Activated CD8-positive, alpha-beta memory T cell treated with anti-CD3 and anti-CD28 coated beads, Interleukin-2, amount 50 U/mL, for 24 hours (primary cell): Measurements from ENCODE around the gene CDC45.

Experiments used
- DNase-seq: peaks from one replicate; pipeline ENCODE4 v3.0.0-alpha.2; 2020; ENCODE audit errors: extremely low read depth

CDC45 gene

DNA sequence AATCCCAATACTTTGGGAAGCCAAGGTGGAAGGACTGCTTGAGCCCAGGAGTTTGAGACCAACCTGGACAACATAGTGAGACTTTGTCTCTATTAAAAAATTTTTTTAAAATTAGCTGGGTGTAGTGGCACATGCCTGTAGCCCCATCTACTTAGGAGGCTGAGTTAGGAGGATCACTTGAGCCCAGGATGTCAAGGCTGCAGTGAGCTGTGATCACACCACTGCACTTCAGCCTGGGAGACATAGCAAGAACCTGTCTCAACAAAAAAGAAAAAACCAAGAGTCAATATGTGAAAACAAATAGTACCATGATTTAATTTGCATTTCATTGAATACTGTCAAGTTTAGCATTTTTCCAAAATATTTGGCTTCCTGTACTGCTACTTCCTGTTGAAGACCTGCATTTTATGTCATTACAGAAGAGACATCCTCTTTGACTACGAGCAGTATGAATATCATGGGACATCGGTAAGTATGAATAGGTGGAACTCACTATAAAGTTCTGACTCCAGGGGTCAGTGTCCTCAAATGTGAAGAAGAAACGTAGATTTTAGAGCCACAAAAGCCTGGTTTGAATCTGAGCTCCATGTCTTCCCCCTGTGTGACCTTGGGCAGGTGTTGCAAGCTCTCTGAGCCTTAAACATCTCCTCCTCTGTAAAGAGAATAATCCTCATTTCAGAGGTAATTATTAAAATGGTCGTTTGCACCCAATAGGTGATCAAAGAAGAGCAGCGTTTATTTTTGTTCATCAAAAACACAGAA is 16.0 kb downstream of the CDC45 start:
- no peak for DNase-seq

GRCh38 chr22:19496324-19496630 is 16.6 kb downstream of the CDC45 start:
- DNase-seq, result no peak

DNA sequence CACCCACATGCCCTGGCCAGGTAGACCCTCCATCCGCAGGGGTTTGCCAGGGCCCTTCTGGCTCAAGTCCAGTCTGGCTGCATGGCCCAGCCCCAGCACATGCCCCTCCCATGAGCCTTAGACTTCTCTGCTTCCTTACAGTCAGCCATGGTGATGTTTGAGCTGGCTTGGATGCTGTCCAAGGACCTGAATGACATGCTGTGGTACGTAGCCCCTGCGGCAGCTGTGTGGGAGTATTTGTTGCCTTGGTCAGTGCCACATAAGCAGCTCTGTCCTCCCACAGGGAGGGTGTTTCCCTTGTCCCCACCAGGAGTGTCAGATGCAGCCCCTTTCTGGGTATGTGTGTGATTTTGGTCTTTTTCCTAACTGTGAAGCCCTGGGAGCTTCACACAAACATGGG is 17.5 kb downstream of the CDC45 start:
- no peak for DNase-seq

DNA sequence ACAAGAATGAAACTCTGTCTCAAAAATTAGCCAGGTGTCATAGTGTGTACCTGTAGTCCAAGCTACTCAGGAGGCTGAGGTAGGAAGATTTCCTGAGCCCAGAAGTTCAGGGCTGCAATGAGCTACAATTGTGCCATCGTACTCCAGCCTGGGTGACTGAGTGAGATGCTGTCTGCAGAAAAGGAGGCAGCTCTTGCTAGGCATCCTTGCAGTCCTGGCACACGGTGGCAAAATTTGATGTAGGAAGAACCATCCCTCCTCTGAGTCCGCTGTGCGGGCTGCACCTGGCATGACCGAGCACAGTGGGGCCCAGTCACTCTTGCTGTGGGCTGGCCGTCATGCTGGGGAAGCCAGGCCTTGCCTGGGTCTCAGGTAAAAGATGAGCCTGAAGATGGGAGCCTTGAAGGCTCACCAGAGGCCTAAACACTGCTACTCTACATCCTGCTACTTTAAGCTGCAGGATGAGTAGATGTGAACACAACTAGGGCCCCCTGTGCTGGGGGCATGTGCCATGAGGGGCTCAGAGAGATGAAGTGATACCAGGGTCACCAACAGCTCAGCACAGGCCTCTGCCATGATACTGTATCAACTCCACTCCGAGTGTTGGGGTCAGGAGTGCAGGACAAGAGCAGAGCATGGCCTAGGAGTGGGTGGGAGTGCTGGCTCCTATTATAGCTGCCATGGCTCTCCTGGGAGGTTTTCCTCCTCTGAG is 18.6 kb downstream of the CDC45 start:
- no peak for DNase-seq

DNA sequence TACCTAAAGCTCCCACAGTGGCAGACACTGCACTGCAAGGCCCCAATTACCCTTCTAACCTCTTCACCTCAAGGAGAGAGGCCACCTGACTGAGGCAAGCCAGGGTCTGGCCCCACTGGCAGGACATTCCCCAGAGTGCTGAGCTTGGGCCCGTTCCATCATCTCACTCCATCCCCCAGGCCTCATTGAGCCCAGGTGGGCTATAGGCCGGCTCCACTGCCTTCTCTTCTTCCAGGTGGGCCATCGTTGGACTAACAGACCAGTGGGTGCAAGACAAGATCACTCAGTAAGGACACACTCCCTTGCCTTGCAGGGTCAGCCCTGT is 19.1 kb downstream of the CDC45 start:
- DNase-seq, result no peak

DNA sequence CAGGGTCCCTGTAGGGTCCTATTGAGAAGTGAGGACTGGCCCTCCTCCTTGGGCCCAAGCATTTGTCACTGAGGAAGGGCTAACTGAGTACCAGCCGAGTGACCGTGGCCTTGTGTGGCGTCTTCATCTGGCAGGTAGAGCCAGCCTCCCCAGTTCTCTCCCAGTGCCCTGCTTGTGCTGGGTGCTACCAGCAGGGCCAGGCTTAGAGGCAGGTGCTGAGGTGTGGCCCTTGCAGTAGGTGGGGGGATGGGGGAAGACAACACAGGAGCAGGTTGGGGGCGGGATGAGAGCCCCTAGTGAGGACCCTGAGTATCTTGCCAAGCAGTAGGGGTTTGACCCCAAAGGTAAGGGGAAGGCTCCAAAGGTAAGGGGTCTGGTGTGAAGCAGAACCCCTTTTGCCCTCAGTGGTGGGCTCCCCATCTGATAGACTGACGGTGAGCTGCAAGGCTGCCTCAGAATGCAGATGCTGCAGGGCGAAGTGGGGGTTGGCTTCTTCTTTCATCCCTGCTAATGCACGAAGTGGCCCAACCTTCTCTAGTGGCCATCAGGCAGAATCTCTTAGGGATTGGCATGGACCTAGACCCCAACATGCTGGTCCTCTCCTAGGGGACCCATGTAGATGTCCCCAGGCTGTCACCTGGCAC is 19.6 kb downstream of the CDC45 start:
- DNase-seq, result no peak

DNA sequence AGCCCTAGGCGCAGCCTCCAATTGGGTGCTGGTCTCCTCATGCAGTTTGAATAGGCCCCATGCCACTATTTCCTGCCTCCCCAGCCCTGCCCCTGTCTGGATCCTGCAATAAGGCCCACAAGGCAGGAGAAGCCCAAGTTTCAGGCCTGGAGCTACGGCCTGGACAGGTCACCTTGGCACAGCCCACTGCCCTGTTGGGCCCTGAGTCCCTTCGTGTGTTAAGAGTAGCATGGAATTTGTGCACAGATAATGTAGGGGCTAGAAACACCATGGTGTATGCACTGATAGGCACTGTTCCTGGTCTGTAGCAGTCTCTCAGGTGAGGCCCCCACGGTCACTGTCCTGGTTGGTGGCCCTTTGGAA is 20.1 kb downstream of the CDC45 start:
- DNase-seq, result no peak

DNA sequence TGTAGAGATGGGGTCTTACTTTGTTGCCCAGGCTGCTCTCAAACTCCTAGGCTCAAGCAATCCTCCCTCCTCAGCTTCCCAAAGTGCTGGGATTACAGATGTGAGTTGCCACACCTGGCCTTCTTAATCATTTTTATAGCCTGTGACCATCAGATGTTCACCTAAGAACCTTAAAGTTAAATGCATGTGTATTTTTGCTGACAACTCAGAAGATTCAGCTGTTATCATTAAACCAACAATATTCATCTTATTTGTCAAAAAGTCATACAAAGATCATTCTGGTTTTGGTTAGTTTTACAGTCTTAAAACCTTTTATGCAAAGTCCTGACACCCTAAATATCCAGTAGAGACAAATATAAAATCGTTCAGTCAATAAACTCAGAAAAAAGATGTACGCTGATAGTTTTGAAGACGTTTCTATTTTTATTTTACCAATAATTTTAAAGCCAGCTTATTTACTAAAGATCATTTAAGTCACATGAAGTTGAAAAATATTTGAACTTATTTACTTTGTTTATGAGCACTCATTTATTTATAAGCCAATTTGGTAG is 22.3 kb downstream of the CDC45 start:
- DNase-seq, result no peak

DNA sequence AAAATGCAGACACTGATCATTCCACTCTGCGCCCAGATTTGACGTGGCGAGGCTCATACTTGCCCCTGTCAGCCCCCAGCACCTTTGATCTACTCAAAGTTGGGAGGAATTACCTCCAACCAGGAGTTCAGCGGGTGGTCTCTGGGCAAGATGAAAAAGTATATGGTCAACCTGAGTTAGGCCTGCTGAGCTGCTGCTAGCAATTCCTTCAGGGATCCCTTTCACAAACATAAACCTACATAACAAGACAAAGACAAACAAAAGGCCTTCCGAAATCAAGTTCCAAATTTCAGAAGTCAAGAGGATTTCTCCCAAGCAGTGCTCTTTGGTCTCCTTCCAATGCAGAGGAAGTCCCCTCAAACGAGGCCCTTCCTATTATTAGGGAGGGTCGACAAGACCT is 23.6 kb downstream of the CDC45 start:
- DNase-seq, result no peak

GRCh38 chr22:19503869-19504268 is 24.1 kb downstream of the CDC45 start:
- DNase-seq, result no peak

GRCh38 chr22:19504900-19505734 is 25.4 kb downstream of the CDC45 start:
- no peak for DNase-seq

DNA sequence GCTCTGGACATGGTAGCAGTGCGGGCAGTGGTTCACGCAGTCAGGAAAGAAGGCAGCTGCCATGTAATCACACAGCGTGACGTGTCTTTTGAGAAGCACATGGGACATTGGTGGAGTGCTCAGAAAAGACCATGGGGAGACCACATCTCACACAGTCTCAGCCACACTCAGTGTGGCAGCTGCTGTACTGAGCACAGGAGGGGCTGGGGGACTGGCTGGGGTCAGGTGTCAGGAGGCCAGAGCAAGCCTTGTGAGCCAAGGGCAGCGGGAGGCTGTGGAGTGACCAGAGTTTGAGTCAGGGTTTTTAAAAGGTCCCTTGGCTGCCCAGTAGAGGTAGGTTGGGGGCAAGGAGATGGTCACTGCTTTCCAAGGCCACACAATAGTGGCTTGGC is 26.0 kb downstream of the CDC45 start:
- DNase-seq, result no peak

DNA sequence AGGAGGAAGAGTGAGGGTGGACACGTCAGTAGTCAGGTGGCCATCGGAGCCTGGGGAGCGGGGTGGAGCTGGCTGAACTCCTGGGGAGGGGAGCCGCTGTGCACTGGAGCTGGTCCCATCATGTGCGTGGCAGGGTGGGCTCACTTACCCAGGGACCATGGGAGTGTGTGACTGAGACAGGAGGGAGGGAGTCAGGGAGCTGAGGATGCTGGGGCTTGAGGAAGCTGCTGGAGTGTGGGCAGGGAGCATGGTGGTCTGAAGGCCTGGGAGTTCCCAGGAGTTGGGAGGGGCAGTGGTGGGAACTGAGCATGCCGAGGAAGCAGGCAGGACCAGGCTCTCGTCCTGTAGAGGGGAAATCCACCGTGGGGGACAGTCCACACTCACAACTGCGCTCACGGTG is 26.5 kb downstream of the CDC45 start:
- DNase-seq, result no peak

- no peak for DNase-seq
These were observed 27.8 kb downstream of the CDC45 start for GRCh38 chr22:19507534-19507861.

DNA sequence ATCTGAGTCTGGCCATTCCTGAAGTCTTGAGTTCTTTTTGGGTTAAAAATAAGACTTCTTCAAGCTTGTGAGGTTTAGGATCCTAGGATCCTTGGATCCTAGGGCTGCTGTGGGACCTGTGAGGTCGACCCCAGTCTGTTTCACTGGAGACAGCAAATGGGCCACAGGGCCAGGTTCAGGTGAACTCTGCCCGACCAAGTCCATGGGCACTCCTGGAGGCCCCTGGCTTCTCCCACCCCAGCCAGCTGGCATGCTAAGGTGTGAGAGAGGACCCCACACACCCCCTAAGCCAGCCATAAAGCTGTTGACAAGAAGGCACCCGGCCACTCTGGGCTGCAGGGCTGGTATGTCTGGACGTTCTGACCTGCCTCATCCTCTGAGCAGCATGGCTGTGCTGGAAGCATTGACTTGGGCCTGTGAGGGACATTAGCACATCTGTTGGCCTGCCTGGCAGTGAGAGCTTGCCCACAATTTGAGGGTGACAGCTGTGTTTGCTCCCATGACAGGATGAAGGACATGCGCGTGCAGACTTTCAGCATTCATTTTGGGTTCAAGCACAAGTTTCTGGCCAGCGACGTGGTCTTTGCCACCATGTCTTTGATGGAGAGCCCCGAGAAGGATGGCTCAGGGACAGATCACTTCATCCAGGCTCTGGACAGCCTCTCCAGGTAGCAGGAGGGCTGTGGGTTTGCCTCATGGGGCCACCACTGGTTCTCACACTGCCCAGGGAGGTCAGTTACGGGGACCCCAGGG is 28.5 kb downstream of the CDC45 start:
- no peak for DNase-seq

DNA sequence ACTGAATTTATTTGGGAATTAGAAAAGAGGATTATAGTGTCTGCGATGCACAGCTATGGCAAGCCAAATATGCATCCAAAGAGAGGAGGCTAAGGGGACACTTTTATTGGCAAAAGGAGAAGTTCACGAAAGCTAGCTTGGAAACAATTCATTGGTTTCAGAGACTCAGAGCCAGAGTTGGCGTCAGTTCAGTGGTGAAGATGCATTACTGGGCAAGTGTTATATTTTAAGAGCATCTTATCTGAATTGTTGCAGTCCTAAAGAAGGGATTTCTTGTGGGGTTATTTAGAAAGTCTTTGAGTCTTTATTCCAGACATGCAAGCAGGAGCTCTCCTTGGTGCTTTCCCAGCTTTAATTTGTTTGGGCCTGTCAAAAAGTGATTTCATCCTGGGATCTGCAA is 29.5 kb downstream of the CDC45 start:
- no peak for DNase-seq

GRCh38 chr22:19509923-19510322 is 30.2 kb downstream of the CDC45 start:
- no peak for DNase-seq

- DNase-seq, result no peak
These were observed 31.2 kb downstream of the CDC45 start for GRCh38 chr22:19510919-19511341.

DNA sequence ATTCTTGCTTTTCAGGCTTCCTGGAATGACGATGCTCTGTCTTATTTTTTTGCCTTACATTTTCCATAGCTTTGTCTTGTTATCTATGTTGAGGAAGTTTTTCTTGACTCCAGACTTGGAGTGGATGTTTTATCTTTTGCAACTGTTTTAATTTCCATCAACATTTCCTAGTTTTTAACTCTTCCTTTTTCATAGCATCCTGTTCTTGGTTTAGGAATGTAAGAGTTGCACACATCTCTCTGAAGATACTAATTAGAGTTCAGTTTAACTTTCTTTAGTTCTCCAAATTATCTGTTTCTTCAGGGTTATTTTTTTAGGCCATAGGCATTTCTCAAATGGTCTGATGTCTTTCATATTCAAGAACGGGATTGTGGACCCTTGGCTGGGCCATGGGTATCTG is 34.1 kb downstream of the CDC45 start:
- DNase-seq, result no peak

- no peak for DNase-seq
These were observed 35.3 kb downstream of the CDC45 start for GRCh38 chr22:19514831-19515565.
